Hepatocyte (in vitro differentiated cells): ENCODE data around the gene ENSA. TPM values are rescaled to one million over a fixed set of nuclear protein-coding genes. Genes with fewer than 3 reads are reported as not detected.
"Not testable (repeated sequence)": the region's sequence is repeated elsewhere in the genome, so short reads cannot be mapped to it uniquely, and the experiment has no call there.

ENCODE experiments used
- DNase-seq: peaks from one replicate; pipeline ENCODE4 v3.0.0-alpha.2; 2016; ENCODE audit warnings: low spot score
- H2AFZ ChIP-seq: fragments of 200-600 bp; sonication (generic); 2 replicates; pipeline ENCODE4 v1.6.0; 2016; ENCODE audit warnings: antibody characterized with exemption, mild to moderate bottlenecking
- H3K27ac ChIP-seq: fragments of 200-600 bp; sonication (generic); 2 replicates; pipeline ENCODE4 v1.5.1; 2016; ENCODE audit warnings: mild to moderate bottlenecking
- H3K27me3 ChIP-seq: fragments of 200-600 bp; sonication (generic); 2 replicates; pipeline ENCODE4 v1.6.1; 2016
- H3K36me3 ChIP-seq: fragments of 200-600 bp; sonication (generic); replicated peaks from 2 replicates; pipeline ENCODE4 v1.5.1; 2016; ENCODE audit warnings: low read depth; ENCODE audit not compliant: insufficient read depth
- H3K4me1 ChIP-seq: fragments of 200-600 bp; sonication (generic); 2 replicates; pipeline ENCODE4 v1.5.1; 2016; ENCODE audit warnings: mild to moderate bottlenecking, moderate library complexity; ENCODE audit not compliant: insufficient read depth
- H3K4me2 ChIP-seq: fragments of 200-600 bp; sonication (generic); 2 replicates; pipeline ENCODE4 v1.6.0; 2016
- H3K4me3 ChIP-seq: fragments of 200-600 bp; sonication (generic); 2 replicates; pipeline ENCODE4 v1.5.1; 2016; ENCODE audit warnings: mild to moderate bottlenecking
- H3K79me2 ChIP-seq: fragments of 200-600 bp; sonication (generic); 2 replicates; pipeline ENCODE4 v1.6.0; 2017; ENCODE audit warnings: mild to moderate bottlenecking
- H3K9me2 ChIP-seq: fragments of 200-600 bp; sonication (generic); replicated peaks from 2 replicates; pipeline ENCODE4 v1.6.0; 2017; ENCODE audit warnings: mild to moderate bottlenecking; ENCODE audit not compliant: insufficient read depth
- H3K9me3 ChIP-seq: fragments of 200-600 bp; sonication (generic); 2 replicates; pipeline ENCODE4 v1.5.1; 2016; ENCODE audit warnings: low read depth, mild to moderate bottlenecking
- H4K20me1 ChIP-seq: fragments of 200-600 bp; sonication (generic); 2 replicates; pipeline ENCODE4 v1.6.0; 2016; ENCODE audit warnings: mild to moderate bottlenecking; ENCODE audit not compliant: insufficient read depth, poor library complexity, severe bottlenecking
- EZH2 ChIP-seq: fragments of 200-600 bp; sonication (generic); IDR thresholded peaks from 2 replicates; pipeline ENCODE4 v1.6.1; 2016; ENCODE audit warnings: antibody characterized with exemption, mild to moderate bottlenecking, borderline replicate concordance
- EZH2phosphoT487 ChIP-seq: fragments of 200-600 bp; sonication (generic); IDR thresholded peaks from one replicate; pipeline ENCODE4 v1.6.1; 2018; ENCODE audit warnings: antibody characterized with exemption, mild to moderate bottlenecking, low read depth, moderate library complexity; ENCODE audit not compliant: unreplicated experiment, severe bottlenecking
- WGBS: methylation state at CpG from one replicate; pipeline ENCODE4 v1.1.6; 2016; ENCODE audit warnings: low lambda C conversion rate; ENCODE audit errors: missing lambda C conversion rate; 5-methylcytosine and 5-hydroxymethylcytosine counted together
- polyA plus RNA-seq: library from polyadenylated mRNA; unstranded; fragments of >200 nt; fragmentation: Nextera tagmentation; extraction: Ambion mirVana; gene quantifications from 2 replicates; pipeline ENCODE4 v1.2.1, GENCODE V29; 2016
- total RNA-seq: library from RNA; depleted of rRNA; stranded (reverse); fragments of >200 nt; gene quantifications from 2 replicates; pipeline ENCODE4 v1.2.3, GENCODE V29; 2014
- TF ChIP-seq, protein P1 (sequence below): fragments of 200-600 bp; sonication (generic); IDR thresholded peaks from 2 replicates; pipeline ENCODE4 v1.5.1; 2016; ENCODE audit warnings: antibody characterized with exemption, mild to moderate bottlenecking; ENCODE audit not compliant: poor library complexity

Gene ENSA
- total and polyA plus RNA-seq, 2 experiments from 2014 or later, result 70.8 to 148 TPM

DNA sequence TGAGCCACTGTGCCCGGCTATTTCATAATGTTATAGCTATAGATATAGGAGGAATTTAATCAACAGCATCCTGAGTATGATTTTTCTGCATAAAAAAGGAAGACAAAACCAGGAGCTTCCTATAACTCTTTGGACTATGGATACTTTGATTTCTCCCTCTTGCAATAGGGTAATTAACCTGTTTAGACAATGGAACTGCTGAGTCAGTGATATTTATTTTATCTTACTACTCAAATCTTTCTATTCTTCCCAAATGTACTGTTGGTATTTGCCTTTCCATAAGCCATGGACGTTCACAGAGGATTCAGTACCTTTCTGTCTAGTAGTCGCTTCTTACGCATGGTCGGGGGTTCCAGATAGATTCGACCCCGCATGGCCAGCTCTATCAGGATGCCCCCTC is 33.9 kb upstream of the ENSA start:
- no peaks in the 10 kb centered on the region for H3K9me3 ChIP-seq
- no peak overlapping the region for H3K4me2 ChIP-seq
- no peaks in the 10 kb centered on the region for H3K27me3 ChIP-seq
- no peak overlapping the region for H3K4me3 ChIP-seq
- DNase-seq, result no peak
- H3K79me2 ChIP-seq, result no peaks in the 10 kb centered on the region
- H3K36me3 ChIP-seq, result no peaks in the 10 kb centered on the region
- no peaks in the 10 kb centered on the region for H3K4me1 ChIP-seq
- WGBS, result 82% methylated on average over 7 of the region's 7 CpGs
- H4K20me1 ChIP-seq, result no peaks in the 10 kb centered on the region
- no peak overlapping the region for H3K27ac ChIP-seq
- H3K9me2 ChIP-seq, result no peaks in the 10 kb centered on the region
- no peak overlapping the region for H2AFZ ChIP-seq
- TF ChIP-seq, protein P1, sequence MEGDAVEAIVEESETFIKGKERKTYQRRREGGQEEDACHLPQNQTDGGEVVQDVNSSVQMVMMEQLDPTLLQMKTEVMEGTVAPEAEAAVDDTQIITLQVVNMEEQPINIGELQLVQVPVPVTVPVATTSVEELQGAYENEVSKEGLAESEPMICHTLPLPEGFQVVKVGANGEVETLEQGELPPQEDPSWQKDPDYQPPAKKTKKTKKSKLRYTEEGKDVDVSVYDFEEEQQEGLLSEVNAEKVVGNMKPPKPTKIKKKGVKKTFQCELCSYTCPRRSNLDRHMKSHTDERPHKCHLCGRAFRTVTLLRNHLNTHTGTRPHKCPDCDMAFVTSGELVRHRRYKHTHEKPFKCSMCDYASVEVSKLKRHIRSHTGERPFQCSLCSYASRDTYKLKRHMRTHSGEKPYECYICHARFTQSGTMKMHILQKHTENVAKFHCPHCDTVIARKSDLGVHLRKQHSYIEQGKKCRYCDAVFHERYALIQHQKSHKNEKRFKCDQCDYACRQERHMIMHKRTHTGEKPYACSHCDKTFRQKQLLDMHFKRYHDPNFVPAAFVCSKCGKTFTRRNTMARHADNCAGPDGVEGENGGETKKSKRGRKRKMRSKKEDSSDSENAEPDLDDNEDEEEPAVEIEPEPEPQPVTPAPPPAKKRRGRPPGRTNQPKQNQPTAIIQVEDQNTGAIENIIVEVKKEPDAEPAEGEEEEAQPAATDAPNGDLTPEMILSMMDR, result no peak
- TF ChIP-seq EZH2phosphoT487 (no peak), EZH2 (no peak)

DNA sequence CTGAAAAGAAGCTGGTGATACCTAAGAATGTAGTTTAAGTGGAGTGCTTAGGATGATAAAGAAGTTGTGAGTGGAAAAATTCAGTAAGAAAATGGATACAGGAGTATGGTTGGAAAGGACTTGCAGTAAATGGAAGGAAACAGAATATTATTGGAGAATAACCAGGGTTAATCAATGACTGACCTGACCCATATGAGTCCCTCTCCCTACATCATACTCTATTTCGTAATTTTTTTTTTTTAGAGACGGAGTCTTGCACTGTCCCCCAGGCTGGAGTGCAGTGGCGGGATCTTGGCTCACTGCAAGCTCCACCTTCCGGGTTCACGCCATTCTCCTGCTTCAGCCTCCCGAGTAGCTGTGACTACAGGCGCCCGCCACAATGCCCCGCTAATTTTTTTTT is 33.4 kb upstream of the ENSA start:
- Histone ChIP-seq H3K4me1 (no peaks in the 10 kb centered on the region), H3K4me3 (no peak overlapping the region), H3K27ac (no peak overlapping the region), H3K9me3 (no peaks in the 10 kb centered on the region), H3K79me2 (no peaks in the 10 kb centered on the region), H2AFZ (no peak overlapping the region), H3K27me3 (no peaks in the 10 kb centered on the region), H4K20me1 (no peaks in the 10 kb centered on the region), H3K9me2 (no peaks in the 10 kb centered on the region), H3K36me3 (no peaks in the 10 kb centered on the region), H3K4me2 (no peak overlapping the region)
- WGBS, result 97% methylated on average over 9 of the region's 9 CpGs
- DNase-seq, result no peak
- no peak for TF ChIP-seq EZH2
- TF ChIP-seq EZH2phosphoT487, result no peak
- TF ChIP-seq, protein P1, result no peak

- H3K4me3 ChIP-seq, result no peak overlapping the region
- H3K4me2 ChIP-seq, result no peak overlapping the region
- no peaks in the 10 kb centered on the region for H3K9me3 ChIP-seq
- H2AFZ ChIP-seq, result no peak overlapping the region
- no peaks in the 10 kb centered on the region for H4K20me1 ChIP-seq
- WGBS, result 98% methylated on average over 5 of the region's 5 CpGs
- TF ChIP-seq, protein P1, result no peak
- TF ChIP-seq EZH2phosphoT487, result no peak
- no peak for TF ChIP-seq EZH2
- H3K27me3 ChIP-seq, result no peaks in the 10 kb centered on the region
- no peak overlapping the region for H3K27ac ChIP-seq
- H3K79me2 ChIP-seq, result no peaks in the 10 kb centered on the region
- DNase-seq, result no peak
- H3K36me3 ChIP-seq, result no peaks in the 10 kb centered on the region
- no peaks in the 10 kb centered on the region for H3K9me2 ChIP-seq
- H3K4me1 ChIP-seq, result no peaks in the 10 kb centered on the region
Observed at GRCh38 chr1:150661156-150661555, 31.7 kb upstream of the ENSA start.

DNA sequence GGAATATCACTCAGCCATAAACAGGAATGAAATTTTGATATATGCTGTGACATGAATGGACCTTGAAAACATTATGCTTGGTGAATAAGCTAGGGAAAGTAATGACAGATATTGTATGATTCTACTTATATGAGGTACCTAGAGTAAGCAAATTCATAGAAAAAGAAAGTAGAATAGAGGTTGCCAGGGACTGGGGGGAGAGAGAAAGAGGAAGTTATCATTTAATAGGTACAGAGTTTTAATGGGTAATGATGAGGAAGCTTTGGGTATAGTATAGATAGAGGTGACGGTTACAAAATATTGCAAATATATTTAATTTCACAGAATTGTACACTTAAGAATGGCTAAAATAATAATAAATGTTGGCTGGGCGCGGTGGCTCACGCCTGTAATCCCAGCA is 31.2 kb upstream of the ENSA start:
- no peaks in the 10 kb centered on the region for H3K79me2 ChIP-seq
- H3K4me1 ChIP-seq, result no peaks in the 10 kb centered on the region
- no peak overlapping the region for H3K27ac ChIP-seq
- no peaks in the 10 kb centered on the region for H3K36me3 ChIP-seq
- H2AFZ ChIP-seq, result no peak overlapping the region
- TF ChIP-seq EZH2 (no peak), EZH2phosphoT487 (no peak)
- TF ChIP-seq, protein P1, result no peak
- no peaks in the 10 kb centered on the region for H3K27me3 ChIP-seq
- H3K4me2 ChIP-seq, result no peak overlapping the region
- no peaks in the 10 kb centered on the region for H3K9me3 ChIP-seq
- no peaks in the 10 kb centered on the region for H3K9me2 ChIP-seq
- DNase-seq, result no peak
- 76% methylated on average over 4 of the region's 4 CpGs for WGBS
- no peak overlapping the region for H3K4me3 ChIP-seq
- H4K20me1 ChIP-seq, result no peaks in the 10 kb centered on the region

DNA sequence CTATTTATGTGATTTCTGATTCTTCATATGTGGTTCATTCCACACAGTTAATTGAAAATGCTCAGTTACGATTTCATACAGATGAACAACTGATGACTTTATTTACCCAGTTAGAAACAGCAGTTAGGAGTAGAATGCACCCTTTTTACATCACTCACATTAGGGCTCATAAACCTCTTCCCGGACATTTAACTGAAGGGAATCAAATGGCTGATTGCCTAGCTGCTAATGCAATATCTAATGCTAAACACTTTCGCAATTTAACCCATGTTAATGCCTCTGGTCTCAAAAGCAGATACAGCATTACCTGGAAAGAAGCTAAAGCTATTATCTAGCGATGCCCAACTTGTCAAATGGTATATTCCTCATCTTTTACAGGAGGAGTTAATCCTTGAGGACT is 27.7 kb upstream of the ENSA start:
- H3K4me3 ChIP-seq, H2AFZ ChIP-seq, H3K36me3 ChIP-seq, H3K4me2 ChIP-seq, DNase-seq, H3K9me2 ChIP-seq, H4K20me1 ChIP-seq, H3K27ac ChIP-seq, H3K27me3 ChIP-seq, H3K79me2 ChIP-seq, H3K9me3 ChIP-seq, H3K4me1 ChIP-seq: not testable (repeated sequence)
- 87% methylated on average over 4 of the region's 4 CpGs for WGBS
